K562 (cell line): ENCODE measurements around the gene TSPAN16. TPM values are rescaled to one million over a fixed set of nuclear protein-coding genes. Genes with fewer than 3 reads are reported as not detected.

Experiments
- ATAC-seq: fragments of 200-7000 bp; cut with Tn5 transposase; 3 replicates; pipeline ENCODE4 v1.9.1; 2020; ENCODE audit warnings: moderate library complexity
- BruUV-seq: library from RNA; stranded (reverse); fragments of 400-500 nt; replicated peaks from 2 replicates; lab custom pipeline; 2021; lab: Mats Ljungman, UMichigan
- CTCF ChIA-PET: fragments of 300-600 bp; formaldehyde crosslinking; extraction: SDS; loops from one replicate; lab custom pipeline; 2021; ENCODE audit warnings: low intra/inter-chr PET ratio; lab: Yijun Ruan, JAX
- POLR2A ChIA-PET: fragments of 300-600, 350-650 bp; sonication (Branson Sonifier 250); formaldehyde crosslinking; extraction: SDS; loops from one replicate; lab custom pipeline; 2021; ENCODE audit warnings: antibody characterized with exemption, inconsistent platforms; lab: Yijun Ruan, JAX
- DNase-seq, 4 experiments: peaks; one replicate each; pipeline versions ENCODE4 v3.0.0 to v3.0.0-alpha.2; 2011 to 2018; ENCODE audit warnings: low spot score in 3 of 4, mixed read lengths in 3 of 4; ENCODE audit errors: extremely low read depth in 1 of 4
- FAIRE-seq: peaks from 2 replicates; lab custom pipeline; 2011; peaks lifted over from hg19 to GRCh38; lab: Jason Lieb, UNC
- H2AFZ ChIP-seq: 2 replicates; pipeline ENCODE4 v1.6.0; 2011; ENCODE audit warnings: low read depth, low read length, control low read depth, inconsistent platforms
- H3K27ac ChIP-seq: fragments of 200-600 bp; 3 replicates; pipeline ENCODE4 v1.8.0; 2011; ENCODE audit warnings: low read depth, mild to moderate bottlenecking, control low read depth, inconsistent platforms, low read length, moderate library complexity, mixed read lengths; ENCODE audit errors: extremely low read depth
- H3K27me3 ChIP-seq, 2 experiments: fragments of 300-600 bp in 1 of 2; 2 replicates in 1 of 2; 3 replicates in 1 of 2; pipeline versions ENCODE4 v1.6.0 to v1.8.0; 2011; ENCODE audit warnings: inconsistent platforms in 2 of 2, low read length in 2 of 2, mild to moderate bottlenecking in 1 of 2, mixed read lengths in 1 of 2, moderate library complexity in 1 of 2; ENCODE audit not compliant: control insufficient read depth in 2 of 2, insufficient read depth in 2 of 2
- H3K36me3 ChIP-seq: fragments of 300-600 bp; 3 replicates; pipeline ENCODE4 v1.8.0; 2011; ENCODE audit warnings: mild to moderate bottlenecking, low read length, inconsistent platforms; ENCODE audit not compliant: control insufficient read depth, insufficient read depth
- H3K4me1 ChIP-seq, 2 experiments: fragments of 200-600 bp in 1 of 2; replicated peaks in 1 of 2; 2 replicates in 1 of 2; 3 replicates in 1 of 2; pipeline versions ENCODE4 v1.5.1 to v1.8.0; 2011; ENCODE audit warnings: inconsistent platforms in 2 of 2, low read length in 2 of 2, mild to moderate bottlenecking in 1 of 2, mixed read lengths in 1 of 2, moderate library complexity in 1 of 2; ENCODE audit not compliant: control insufficient read depth in 2 of 2, insufficient read depth in 2 of 2
- H3K4me2 ChIP-seq: 2 replicates; pipeline ENCODE4 v1.6.1; 2011; ENCODE audit warnings: low read length, control low read depth, inconsistent platforms, mixed read lengths; ENCODE audit not compliant: insufficient read depth
- H3K4me3 ChIP-seq: fragments of 200-600 bp; sonication (generic), shearing (Covaris generic); 2 replicates; pipeline ENCODE4 v1.5.1; 2016; ENCODE audit warnings: control low read depth, inconsistent platforms
- H3K79me2 ChIP-seq: fragments of 200-600 bp; 3 replicates; pipeline ENCODE4 v1.8.0; 2011; ENCODE audit warnings: low read length, inconsistent platforms; ENCODE audit not compliant: control insufficient read depth, insufficient read depth
- H3K9ac ChIP-seq, 2 experiments: 2 replicates each; pipeline versions ENCODE4 v1.6.0 to v1.6.1; 2011; ENCODE audit warnings: low read depth in 2 of 2, low read length in 2 of 2, control low read depth in 1 of 2, inconsistent platforms in 1 of 2, mild to moderate bottlenecking in 1 of 2, mixed read lengths in 1 of 2; ENCODE audit not compliant: insufficient read depth in 1 of 2
- H3K9me1 ChIP-seq: one replicate; pipeline ENCODE4 v1.6.0; 2011; ENCODE audit warnings: inconsistent platforms, mild to moderate bottlenecking, low read length, moderate library complexity; ENCODE audit not compliant: control insufficient read depth, insufficient read depth
- H3K9me3 ChIP-seq: replicated peaks from 2 replicates; pipeline ENCODE4 v1.5.1; 2011; ENCODE audit warnings: low read depth, low read length, inconsistent platforms; ENCODE audit not compliant: control insufficient read depth, insufficient read depth
- H4K20me1 ChIP-seq: replicated peaks from 2 replicates; pipeline ENCODE4 v1.6.1; 2011; ENCODE audit warnings: low read length, inconsistent platforms, mixed read lengths; ENCODE audit not compliant: control insufficient read depth, insufficient read depth
- RFX1 ChIP-seq: fragments of 450-650 bp; IDR thresholded peaks from 2 replicates; pipeline ENCODE4 v1.6.1; 2016; ENCODE audit warnings: mild to moderate bottlenecking, moderate library complexity
- TEAD4 ChIP-seq, 2 experiments: sonication (generic) in 1 of 2; formaldehyde crosslinking in 1 of 2; IDR thresholded peaks; 2 replicates each; pipeline versions ENCODE4 v1.6.1 to v1.8.0; 2012 to 2022; ENCODE audit warnings: borderline replicate concordance in 1 of 2, inconsistent platforms in 1 of 2, low read length in 1 of 2, mild to moderate bottlenecking in 1 of 2, missing genetic modification reagents in 1 of 2
- ZNF184 ChIP-seq: sonication (generic); formaldehyde crosslinking; IDR thresholded peaks from 2 replicates; pipeline ENCODE4 v1.5.0; 2020; ENCODE audit warnings: missing genetic modification reagents
- WGBS: fragments of 100-300 bp; shearing (Covaris generic); methylation state at CpG from one replicate; pipeline ENCODE4 v1.1.6; 2016; ENCODE audit warnings: low coverage, mixed read lengths; ENCODE audit not compliant: insufficient coverage; ENCODE audit errors: missing lambda C conversion rate; 5-methylcytosine and 5-hydroxymethylcytosine counted together
- in situ Hi-C: fragments of 300-500 bp; cut with MboI; formaldehyde crosslinking; loops from 4 replicates; pipeline ENCODE4 v1.15.0; 2018; ENCODE audit warnings: inconsistent platforms, mixed read lengths
- intact Hi-C: fragments of 100-400 bp; cut with micrococcal nuclease; formaldehyde crosslinking; loops from 2 replicates; pipeline ENCODE4 v1.14.2; 2022
- polyA plus RNA-seq, 8 experiments: library from polyadenylated mRNA; depleted of rRNA in 4 of 8; stranded (reverse) in 5 of 8; unstranded in 3 of 8; fragments of >200 nt; fragmentation: Nextera tagmentation in 2 of 8; fragmentation: Illumina TruSeq in 1 of 8; extraction: Ambion mirVana in 2 of 8; extraction: Trizol in 1 of 8; gene quantifications; 2 replicates each; pipeline versions ENCODE4 v1.2.1 to v1.2.3, GENCODE V29; 2011 to 2014; ENCODE audit warnings: inconsistent platforms in 1 of 8, missing spikeins in 1 of 8
- total RNA-seq, 7 experiments: library from RNA; depleted of rRNA in 6 of 7; stranded (reverse); fragments of >200 nt in 6 of 7; fragmentation: Illumina TruSeq in 2 of 7; extraction: Trizol in 2 of 7; gene quantifications; 2 replicates each; pipeline versions ENCODE4 v1.2.1 to v1.2.3, GENCODE V29; 2011 to 2021; ENCODE audit warnings: low replicate concordance in 1 of 7
- TF ChIP-seq, protein P1 (sequence below): sonication (generic); formaldehyde crosslinking; IDR thresholded peaks from 2 replicates; pipeline ENCODE4 v1.8.1; 2022; ENCODE audit warnings: missing genetic modification reagents

The TSPAN16 gene
- total and polyA plus RNA-seq, 9 of the 15 experiments (the other 6 are each of a cell fraction or from before 2014, with no cell fraction given), result not detected

DNA sequence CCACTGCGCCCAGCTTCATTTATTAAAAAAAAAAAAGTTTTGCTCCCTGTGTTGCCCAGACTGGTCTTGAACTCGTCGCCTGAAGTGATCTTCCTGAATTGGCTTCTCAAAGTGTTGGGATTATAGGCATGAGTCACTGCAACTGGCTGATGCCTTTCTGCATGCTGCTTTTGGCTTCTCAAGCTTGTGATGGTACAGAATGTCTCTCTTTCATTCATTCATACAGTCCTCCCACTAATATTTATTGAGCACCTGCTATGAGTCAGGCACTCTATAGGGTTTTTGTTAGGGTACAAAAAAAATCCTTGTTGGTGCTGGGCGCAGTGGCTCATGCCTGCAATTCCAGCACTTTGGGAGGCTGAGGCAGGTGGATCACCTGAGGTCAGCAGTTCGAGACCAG lies 9.0 kb downstream of the TSPAN16 start (continued):
- TF ChIP-seq TEAD4 (IDR thresholded peaks at IDR 0.05; ENCODE audit: low read length) (no peak), TEAD4 (CRISPR knock-in tag; IDR thresholded peaks at IDR 0.05; ENCODE audit: borderline replicate concordance) (no peak), ZNF184 (no peak)

DNA sequence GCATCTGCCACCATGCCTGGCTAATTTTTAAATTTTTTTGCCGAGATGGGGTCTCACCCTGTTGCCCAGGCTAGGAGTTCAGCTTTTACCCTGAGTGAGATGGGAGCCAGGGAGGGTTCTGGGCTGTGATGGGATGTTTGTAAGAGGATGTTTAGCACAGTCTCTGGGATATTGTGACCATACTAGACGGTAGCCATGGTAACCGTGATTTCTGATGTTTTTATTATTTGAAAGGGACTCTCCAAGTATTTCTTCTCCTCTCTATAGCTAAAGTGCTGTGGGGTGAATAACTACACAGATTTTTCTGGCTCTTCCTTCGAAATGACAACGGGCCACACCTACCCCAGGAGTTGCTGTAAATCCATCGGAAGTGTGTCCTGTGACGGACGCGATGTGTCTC lies 10.4 kb downstream of the TSPAN16 start:
- Histone ChIP-seq H3K27me3 (peaks cover 0 to 26% of the 10 kb centered on the region in 2 experiments; a peak in 1 of 5 replicates), H3K4me2 (no peak overlapping the region), H3K9me1 (no peaks in the 10 kb centered on the region), H2AFZ (no peak overlapping the region), H3K9me3 (no peaks in the 10 kb centered on the region), H3K4me1 (no peaks in the 10 kb centered on the region), H3K27ac (no peak overlapping the region), H3K36me3 (no peaks in the 10 kb centered on the region), H3K9ac (no peak overlapping the region), H4K20me1 (no peaks in the 10 kb centered on the region), H3K4me3 (no peak overlapping the region), H3K79me2 (no peaks in the 10 kb centered on the region)
- no peak for DNase-seq
- 17% methylated on average over 9 of the region's 9 CpGs for WGBS
- ATAC-seq, result no peak
- in situ Hi-C loops (no loop called here), intact Hi-C loops (no loop called here)
- CTCF ChIA-PET, result interaction anchor here (0.6 kb wide), 1 partner anchor 125 kb away, joined by 3 read pairs; no protein-coding TSS in a partner anchor
- no peak for FAIRE-seq
- TF ChIP-seq RFX1, result peak; percentile 76
- TF ChIP-seq, protein P1, sequence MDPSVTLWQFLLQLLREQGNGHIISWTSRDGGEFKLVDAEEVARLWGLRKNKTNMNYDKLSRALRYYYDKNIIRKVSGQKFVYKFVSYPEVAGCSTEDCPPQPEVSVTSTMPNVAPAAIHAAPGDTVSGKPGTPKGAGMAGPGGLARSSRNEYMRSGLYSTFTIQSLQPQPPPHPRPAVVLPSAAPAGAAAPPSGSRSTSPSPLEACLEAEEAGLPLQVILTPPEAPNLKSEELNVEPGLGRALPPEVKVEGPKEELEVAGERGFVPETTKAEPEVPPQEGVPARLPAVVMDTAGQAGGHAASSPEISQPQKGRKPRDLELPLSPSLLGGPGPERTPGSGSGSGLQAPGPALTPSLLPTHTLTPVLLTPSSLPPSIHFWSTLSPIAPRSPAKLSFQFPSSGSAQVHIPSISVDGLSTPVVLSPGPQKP (CRISPR knock-in tag), result no peak
- BruUV-seq, result no TSS peak
- POLR2A ChIA-PET, result interaction anchor here (1.0 kb wide), 1 partner anchor 12 kb away, joined by 5 read pairs; no protein-coding TSS in a partner anchor
